ENCODE measurements around the gene ANTXRL. TPM values are rescaled to one million over a fixed set of nuclear protein-coding genes. Genes with fewer than 3 reads are reported as not detected.

Gene ANTXRL
- total RNA-seq (not detected), total RNA-seq (0 to 0.29 (median 0) reads per million in 172 experiments)
- not detected for polyA plus RNA-seq (2013, experiment 1 of 2)
- polyA plus RNA-seq (2013, experiment 2 of 2), result not detected

GRCh38 chr10:46286991-46287693 lies at the start of gene ANTXRL:
Gene ANTXRL (plus strand): TSS chr10:46286997. CDS start chr10:46287263, 266 bp downstream.
- CTCF ChIA-PET, result no interaction called here
- Mint-ChIP-seq H3K27me3 (no peaks in the 10 kb centered on the region), H3K4me3 (peak within 1 kb of the TSS; percentile 63), H3K4me1 (ENCODE audit: low read depth) (peaks cover 20% of the 10 kb centered on the region), H3K9me3 (no peaks in the 10 kb centered on the region), H3K36me3 (ENCODE audit: low read depth) (no peaks in the 10 kb centered on the region), H3K27ac (no peak within 1 kb of the TSS)
- no peak for ATAC-seq (ENCODE audit: poor library complexity)
- H3K4me1 ChIP-seq (ENCODE audit: insufficient read depth, low read length), result peaks cover 25% of the 10 kb centered on the region
- H3K27ac ChIP-seq (ENCODE audit: low read depth in 1 of 2, low read length in 2 of 2), result no peak within 1 kb of the TSS
- POLR2A ChIA-PET, result no interaction called here
- no peaks in the 10 kb centered on the region for H3K27me3 ChIP-seq (ENCODE audit: control insufficient read depth in 1 of 2, insufficient read depth in 2 of 2, low read length in 2 of 2)
- H3K9me3 ChIP-seq (ENCODE audit: control insufficient read depth in 1 of 2, insufficient read depth in 1 of 2, low read length in 2 of 2), result no peaks in the 10 kb centered on the region
- DNase-seq, result peak in 1 of 14 experiments; percentile 30
- intact Hi-C loops (cut with DNase I, micrococcal nuclease), result no loop called here
- H3K4me3 ChIP-seq (ENCODE audit: low read length), result no peak within 1 kb of the TSS
- TF ChIP-seq CTCF (IDR thresholded peaks at IDR 0.05), result no peak
- H3K36me3 ChIP-seq (ENCODE audit: insufficient read depth, low read length), result no peaks in the 10 kb centered on the region

GRCh38 chr10:46237815-46238510 lies 48.8 kb upstream of the ANTXRL start:
- peaks cover 14% of the 10 kb centered on the region for H3K4me1 ChIP-seq (ENCODE audit: insufficient read depth, low read length)
- Mint-ChIP-seq H3K27ac (peak overlapping the region; percentile 21), H3K4me1 (ENCODE audit: low read depth) (peaks cover 52% of the 10 kb centered on the region), H3K4me3 (no peak overlapping the region), H3K27me3 (no peaks in the 10 kb centered on the region), H3K36me3 (ENCODE audit: low read depth) (peaks cover 99% of the 10 kb centered on the region), H3K9me3 (peaks cover 9% of the 10 kb centered on the region)
- POLR2A ChIA-PET, result no interaction called here
- peaks cover 66% of the 10 kb centered on the region for H3K36me3 ChIP-seq (ENCODE audit: insufficient read depth, low read length)
- CTCF ChIA-PET, result no interaction called here
- H3K27me3 ChIP-seq (ENCODE audit: control insufficient read depth in 1 of 2, insufficient read depth in 2 of 2, low read length in 2 of 2), result no peaks in the 10 kb centered on the region
- peaks cover 0 to 13% of the 10 kb centered on the region in 2 experiments for H3K9me3 ChIP-seq (ENCODE audit: control insufficient read depth in 1 of 2, insufficient read depth in 1 of 2, low read length in 2 of 2)
- no peak overlapping the region for H3K4me3 ChIP-seq (ENCODE audit: low read length)
- DNase-seq, result no peak
- H3K27ac ChIP-seq (ENCODE audit: low read depth in 1 of 2, low read length in 2 of 2), result no peak overlapping the region
- ATAC-seq (ENCODE audit: poor library complexity), result no peak
- intact Hi-C loops (cut with DNase I, micrococcal nuclease), result no loop called here
- no peak for TF ChIP-seq CTCF (IDR thresholded peaks at IDR 0.05)

- intact Hi-C loops (cut with DNase I, micrococcal nuclease), result no loop called here
- CTCF ChIA-PET, result no interaction called here
- peaks cover 99% of the 10 kb centered on the region for H3K36me3 Mint-ChIP-seq (ENCODE audit: low read depth)
- H3K4me3 Mint-ChIP-seq, result no peak overlapping the region
- H3K9me3 Mint-ChIP-seq, result peaks cover 12% of the 10 kb centered on the region
- H3K27me3 Mint-ChIP-seq, result no peaks in the 10 kb centered on the region
- no peak overlapping the region for H3K27ac ChIP-seq (ENCODE audit: low read depth in 1 of 2, low read length in 2 of 2)
- no peak for TF ChIP-seq CTCF (IDR thresholded peaks at IDR 0.05)
- no peak overlapping the region for H3K4me3 ChIP-seq (ENCODE audit: low read length)
- H3K4me1 Mint-ChIP-seq (ENCODE audit: low read depth), result peaks cover 60% of the 10 kb centered on the region
- POLR2A ChIA-PET, result interaction anchor here (1.0 kb wide), 1 partner anchor 29 kb away, joined by 4 read pairs; no protein-coding TSS in a partner anchor
- H3K27me3 ChIP-seq (ENCODE audit: control insufficient read depth in 1 of 2, insufficient read depth in 2 of 2, low read length in 2 of 2), result no peaks in the 10 kb centered on the region
- H3K9me3 ChIP-seq (ENCODE audit: control insufficient read depth in 1 of 2, insufficient read depth in 1 of 2, low read length in 2 of 2), result peaks cover 0 to 16% of the 10 kb centered on the region in 2 experiments
- DNase-seq (no peak), ATAC-seq (ENCODE audit: poor library complexity) (no peak)
- H3K27ac Mint-ChIP-seq, result peak overlapping the region; percentile 31
- peaks cover 55% of the 10 kb centered on the region for H3K36me3 ChIP-seq (ENCODE audit: insufficient read depth, low read length)
- peaks cover 14% of the 10 kb centered on the region for H3K4me1 ChIP-seq (ENCODE audit: insufficient read depth, low read length)
Measured at GRCh38 chr10:46239247-46239646, 47.5 kb upstream of the ANTXRL start.

Measured in CD4-positive, alpha-beta T cell (primary cell).